Anterior cingulate cortex (tissue), 58 donors: ENCODE results near the gene CTIF.

Source experiments
- DNase-seq, 58 donors: peaks; one replicate each; lab custom pipeline; 2025; lab: John Stamatoyannopoulos, UW

CTIF gene

GRCh38 chr18:48735681-48736255 lies 196.9 kb downstream of the CTIF start:
- no peak for DNase-seq

- DNase-seq: no peak
These were observed 197.8 kb downstream of the CTIF start for GRCh38 chr18:48736321-48737260.

- DNase-seq: no peak
These were observed 200.6 kb downstream of the CTIF start for GRCh38 chr18:48739266-48740067.

- DNase-seq: no peak
These were observed 201.2 kb downstream of the CTIF start for GRCh38 chr18:48740068-48740440.

GRCh38 chr18:48740851-48741485 lies 202.1 kb downstream of the CTIF start:
- DNase-seq: peak in 1 of 58 donors; percentile 19

- no peak for DNase-seq
These were observed 203.0 kb downstream of the CTIF start for GRCh38 chr18:48741866-48742265.

GRCh38 chr18:48742304-48742703 lies 203.5 kb downstream of the CTIF start:
- no peak for DNase-seq

GRCh38 chr18:48742706-48743475 lies 204.1 kb downstream of the CTIF start:
- DNase-seq: peak in 27 of 58 donors; percentile 4 to 53 (median 24)

GRCh38 chr18:48743886-48744285 lies 205.1 kb downstream of the CTIF start:
- DNase-seq: no peak

- DNase-seq: no peak
These were observed 206.5 kb downstream of the CTIF start for GRCh38 chr18:48745293-48745692.

GRCh38 chr18:48749768-48750167 lies 210.9 kb downstream of the CTIF start:
- no peak for DNase-seq

GRCh38 chr18:48750485-48751175 lies 211.8 kb downstream of the CTIF start:
- DNase-seq: no peak

- DNase-seq: peak in 29 of 58 donors; percentile 8 to 71 (median 24)
These were observed 213.1 kb downstream of the CTIF start for GRCh38 chr18:48751727-48752468.

GRCh38 chr18:48752478-48752877 lies 213.6 kb downstream of the CTIF start:
- no peak for DNase-seq

- DNase-seq: no peak
These were observed 214.1 kb downstream of the CTIF start for GRCh38 chr18:48752928-48753327.

- DNase-seq: peak in 2 of 58 donors; percentile 16 to 19
These were observed 214.9 kb downstream of the CTIF start for GRCh38 chr18:48753691-48754090.

GRCh38 chr18:48754559-48754958 lies 215.7 kb downstream of the CTIF start:
- DNase-seq: no peak

- no peak for DNase-seq
These were observed 216.2 kb downstream of the CTIF start for GRCh38 chr18:48754993-48755473.
